GM12878 (cell line): ENCODE results near the gene PPRC1. TPM values are rescaled to one million over a fixed set of nuclear protein-coding genes. Genes with fewer than 3 reads are reported as not detected.
A peak's percentile ranks its signal among the peaks of the same experiment; 100 is the strongest.

Experiments used
- ATAC-seq: fragments of 200-7000 bp; cut with Tn5 transposase; 3 replicates; pipeline ENCODE4 v1.9.1; 2020; ENCODE audit warnings: mild to moderate bottlenecking, moderate library complexity
- BruUV-seq: library from RNA; stranded (reverse); fragments of 400-500 nt; replicated peaks from 2 replicates; lab custom pipeline; 2021; lab: Mats Ljungman, UMichigan
- CTCF ChIA-PET: fragments of 300-600 bp; sonication (Branson Sonifier 250); formaldehyde crosslinking; extraction: SDS; loops from one replicate; lab custom pipeline; 2021; ENCODE audit warnings: inconsistent platforms; lab: Yijun Ruan, JAX
- POLR2A ChIA-PET: fragments of 350-600 bp; formaldehyde crosslinking; extraction: SDS; loops from one replicate; lab custom pipeline; 2021; ENCODE audit warnings: inconsistent platforms; lab: Charles Lee
- RAD21 ChIA-PET: fragments of 300-600 bp; sonication (Branson Sonifier 250); formaldehyde crosslinking; loops from one replicate; lab custom pipeline; 2023; ENCODE audit warnings: antibody characterized with exemption; ENCODE audit not compliant: unreplicated experiment; lab: Charles Lee
- SMC1A ChIA-PET: fragments of 300-600 bp; sonication (Branson Sonifier 250); formaldehyde crosslinking; loops from one replicate; lab custom pipeline; 2023; ENCODE audit not compliant: unreplicated experiment, uncharacterized antibody; lab: Charles Lee
- DNase-seq: peaks from one replicate; pipeline ENCODE4 v3.0.0-alpha.2; 2011; ENCODE audit warnings: low read depth, low spot score
- FAIRE-seq: peaks from 3 replicates; lab custom pipeline; 2011; peaks lifted over from hg19 to GRCh38; lab: Jason Lieb, UNC
- H2AFZ ChIP-seq: 2 replicates; pipeline ENCODE4 v1.6.0; 2011; ENCODE audit warnings: low read depth, low read length, control low read depth; ENCODE audit not compliant: control insufficient read depth
- H3K27ac ChIP-seq: 2 replicates; pipeline ENCODE4 v1.5.1; 2011; ENCODE audit warnings: control low read depth; ENCODE audit not compliant: control insufficient read depth, insufficient read depth
- H3K27me3 ChIP-seq, 2 experiments: replicated peaks in 1 of 2; 2 replicates each; pipeline versions ENCODE4 v1.6.0 to v1.6.1; 2011; ENCODE audit warnings: low read length in 1 of 2; ENCODE audit not compliant: control insufficient read depth in 2 of 2, insufficient read depth in 2 of 2
- H3K36me3 ChIP-seq, 2 experiments: 2 replicates each; pipeline ENCODE4 v1.5.1; 2011; ENCODE audit warnings: low read length in 1 of 2; ENCODE audit not compliant: control insufficient read depth in 2 of 2, insufficient read depth in 2 of 2
- H3K4me1 ChIP-seq: 2 replicates; pipeline ENCODE4 v1.6.1; 2011; ENCODE audit warnings: mild to moderate bottlenecking, low read length, moderate library complexity, mixed read lengths; ENCODE audit not compliant: control insufficient read depth, insufficient read depth
- H3K4me2 ChIP-seq: 2 replicates; pipeline ENCODE4 v1.6.0; 2011; ENCODE audit warnings: control low read depth; ENCODE audit not compliant: control insufficient read depth, insufficient read depth
- H3K4me3 ChIP-seq: fragments of 200-600 bp; sonication (generic); 2 replicates; pipeline ENCODE4 v1.5.1; 2016
- H3K79me2 ChIP-seq: 2 replicates; pipeline ENCODE4 v1.6.0; 2011; ENCODE audit warnings: low read length; ENCODE audit not compliant: control insufficient read depth, insufficient read depth
- H3K9ac ChIP-seq: 2 replicates; pipeline ENCODE4 v1.8.0; 2011; ENCODE audit warnings: low read length, control low read depth, mixed read lengths; ENCODE audit not compliant: control insufficient read depth, insufficient read depth
- H3K9me3 ChIP-seq: replicated peaks from 3 replicates; pipeline ENCODE4 v1.5.1; 2011; ENCODE audit warnings: mild to moderate bottlenecking, low read length; ENCODE audit not compliant: control insufficient read depth, insufficient read depth
- H4K20me1 ChIP-seq: 2 replicates; pipeline ENCODE4 v1.6.0; 2011; ENCODE audit not compliant: control insufficient read depth, insufficient read depth
- CBX5 ChIP-seq: sonication (generic); IDR thresholded peaks from 2 replicates; pipeline ENCODE4 v1.6.1; 2016; ENCODE audit warnings: low read depth, moderate library complexity, mild to moderate bottlenecking, inconsistent platforms
- CHD1 ChIP-seq: IDR thresholded peaks from 2 replicates; pipeline ENCODE4 v1.6.1; 2012; ENCODE audit warnings: low read depth, low read length, improper control_type of control experiment
- E2F4 ChIP-seq: IDR thresholded peaks from 2 replicates; pipeline ENCODE4 v1.6.1; 2012; ENCODE audit warnings: low read depth, low read length, improper control_type of control experiment
- EGR1 ChIP-seq, 2 experiments: IDR thresholded peaks; 1 replicate in 1 of 2; 2 replicates in 1 of 2; pipeline ENCODE4 v1.6.1; 2011 to 2012; ENCODE audit warnings: low read depth in 2 of 2, low read length in 2 of 2, borderline replicate concordance in 1 of 2, mild to moderate bottlenecking in 1 of 2, moderate library complexity in 1 of 2
- HDAC2 ChIP-seq: fragments of 200-600 bp; sonication (generic); IDR thresholded peaks from 2 replicates; pipeline ENCODE4 v1.6.1; 2017
- HDAC6 ChIP-seq: fragments of 200-600 bp; sonication (generic); IDR thresholded peaks from one replicate; pipeline ENCODE4 v1.8.0; 2017; ENCODE audit warnings: antibody characterized with exemption; ENCODE audit not compliant: unreplicated experiment
- HDGF ChIP-seq: fragments of 450-650 bp; IDR thresholded peaks from 2 replicates; pipeline ENCODE4 v1.6.1; 2016; ENCODE audit warnings: antibody characterized with exemption
- MTA2 ChIP-seq: fragments of 450-650 bp; IDR thresholded peaks from 2 replicates; pipeline ENCODE4 v1.6.1; 2016; ENCODE audit warnings: low read depth, mild to moderate bottlenecking, moderate library complexity
- MTA3 ChIP-seq: IDR thresholded peaks from 2 replicates; pipeline ENCODE4 v1.6.1; 2012; ENCODE audit warnings: low read length, inconsistent platforms, borderline replicate concordance
- NFIC ChIP-seq: IDR thresholded peaks from 2 replicates; pipeline ENCODE4 v1.6.1; 2012; ENCODE audit warnings: low read depth, mild to moderate bottlenecking, inconsistent platforms, low read length, moderate library complexity
- PKNOX1 ChIP-seq: fragments of 450-650 bp; IDR thresholded peaks from 2 replicates; pipeline ENCODE4 v1.6.1; 2016; ENCODE audit warnings: mild to moderate bottlenecking
- RCOR1 ChIP-seq: conservative IDR thresholded peaks from 2 replicates; pipeline ENCODE4 v1.6.1; 2012; ENCODE audit warnings: low read depth, low read length, improper control_type of control experiment
- RFX5 ChIP-seq: IDR thresholded peaks from 2 replicates; pipeline ENCODE4 v1.6.1; 2011; ENCODE audit warnings: low read depth, low read length, improper control_type of control experiment
- SMARCA5 ChIP-seq: fragments of 450-650 bp; IDR thresholded peaks from 2 replicates; pipeline ENCODE4 v1.6.1; 2017; ENCODE audit warnings: mild to moderate bottlenecking
- SUPT20H ChIP-seq: IDR thresholded peaks from 2 replicates; pipeline ENCODE4 v1.6.1; 2011; ENCODE audit warnings: low read depth, mild to moderate bottlenecking, low read length, moderate library complexity, borderline replicate concordance; ENCODE audit not compliant: control insufficient read depth
- WGBS: methylation state at CpG from one replicate; pipeline ENCODE4 v1.1.6; 2016; ENCODE audit warnings: low lambda C conversion rate; ENCODE audit not compliant: insufficient replicate concordance, insufficient coverage; ENCODE audit errors: missing lambda C conversion rate; 5-methylcytosine and 5-hydroxymethylcytosine counted together
- in situ Hi-C: fragments of 300-500 bp; cut with MboI; formaldehyde crosslinking; loops from 9 replicates; pipeline ENCODE4 v1.14.3; 2018; ENCODE audit warnings: mixed read lengths
- intact Hi-C: fragments of 100-400 bp; cut with micrococcal nuclease; formaldehyde crosslinking; loops from one replicate; pipeline ENCODE4 v1.14.2; 2022; ENCODE audit not compliant: unreplicated experiment
- polyA plus RNA-seq, 11 experiments: library from polyadenylated mRNA; depleted of rRNA in 4 of 11; unstranded in 6 of 11; stranded (reverse) in 5 of 11; fragments of >200 nt; fragmentation: Nextera tagmentation in 4 of 11; fragmentation: Illumina TruSeq in 1 of 11; extraction: Ambion mirVana in 4 of 11; extraction: Trizol in 1 of 11; gene quantifications; 1 replicate in 1 of 11; 2 replicates in 10 of 11; pipeline versions ENCODE4 v1.2.1 to v1.2.3, GENCODE V29; 2011 to 2016; ENCODE audit warnings: inconsistent platforms in 2 of 11, missing spikeins in 2 of 11, low read depth in 1 of 11
- total RNA-seq, 4 experiments: library from RNA; depleted of rRNA in 3 of 4; stranded (reverse); fragments of >200 nt in 3 of 4; fragmentation: Illumina TruSeq in 1 of 4; extraction: Trizol in 1 of 4; gene quantifications; 2 replicates each; pipeline versions ENCODE4 v1.2.1 to v1.2.3, GENCODE V29; 2013 to 2021
- TF ChIP-seq, protein P1 (sequence below): fragments of 150-350 bp; IDR thresholded peaks from 2 replicates; pipeline ENCODE4 v1.6.1; 2014; ENCODE audit warnings: mild to moderate bottlenecking, low read depth, low read length

Gene PPRC1
- total and polyA plus RNA-seq, 10 of the 15 experiments (the other 5 are each of a cell fraction or from before 2014, with no cell fraction given): 13.1 to 69.8 (median 32.4) TPM

DNA sequence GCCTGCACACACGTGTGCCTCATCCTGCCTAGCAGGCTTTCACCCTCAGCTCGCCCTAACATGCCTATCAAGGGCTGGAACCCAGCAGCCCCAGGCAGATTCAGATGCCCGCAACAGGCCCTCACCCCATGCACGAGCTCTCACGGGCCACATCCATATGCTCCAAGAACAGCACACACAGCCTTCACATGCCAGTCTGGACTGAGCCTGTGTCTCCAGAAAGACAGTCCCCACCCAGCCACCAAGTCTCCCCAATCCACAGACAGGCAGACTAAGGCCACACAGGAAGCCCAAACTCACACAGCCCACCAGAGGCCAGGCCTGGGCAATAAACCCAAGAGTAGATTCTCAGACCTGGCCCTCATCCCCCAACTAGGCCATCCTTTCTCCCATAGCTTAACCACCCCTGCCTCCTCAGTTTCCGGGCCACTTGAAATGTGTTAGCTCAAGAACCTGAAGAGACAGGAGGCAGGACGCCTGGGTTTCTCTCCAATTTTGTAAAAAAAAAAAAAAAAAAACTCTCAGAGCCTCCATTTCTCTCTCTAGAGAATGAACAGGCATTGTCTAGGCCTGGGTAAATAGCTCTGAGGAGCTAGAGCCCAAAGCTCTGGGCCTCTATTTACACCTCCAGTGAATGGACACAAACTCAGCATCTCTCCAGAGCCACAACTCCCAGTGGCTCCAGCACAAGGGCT is 19.4 kb upstream of the PPRC1 start:
- ChIA-PET SMC1A (interaction anchor here (0.6 to 1.8 kb wide), 5 partner anchors 10 to 255 kb away, joined by 3 to 8 read pairs (median 4); partner anchors contain the start of gene PPRC1), CTCF (interaction anchor here (0.6 to 4.7 kb wide), 8 partner anchors 10 to 705 kb away, joined by 3 to 28 read pairs (median 3); no protein-coding TSS in a partner anchor), RAD21 (interaction anchor here (0.7 to 1.1 kb wide), 4 partner anchors 13 to 273 kb away, joined by 3 to 4 read pairs (median 3); partner anchors contain the start of gene ARMH3), POLR2A (interaction anchor here (0.6 to 1.9 kb wide), 13 partner anchors 12 to 1378 kb away, joined by 3 to 10 read pairs (median 4); partner anchors contain the start of genes HPS6 and NOLC1)
- 74% methylated on average over 7 of the region's 7 CpGs for WGBS
- no peak overlapping the region for H2AFZ ChIP-seq
- peak overlapping the region; percentile 89 for H3K9ac ChIP-seq
- intact Hi-C loops (no loop called here), in situ Hi-C loops (no loop called here)
- peaks cover 37% of the 10 kb centered on the region for H3K4me1 ChIP-seq
- H3K27me3 ChIP-seq: no peaks in the 10 kb centered on the region
- TSS peak; percentile 41 for BruUV-seq
- peak overlapping the region; percentile 94 for H3K4me2 ChIP-seq
- H4K20me1 ChIP-seq: no peaks in the 10 kb centered on the region
- peaks cover 20 to 25% of the 10 kb centered on the region in 2 experiments for H3K36me3 ChIP-seq
- H3K9me3 ChIP-seq: no peaks in the 10 kb centered on the region
- peak overlapping the region; percentile 69 for H3K27ac ChIP-seq
- no peak for ATAC-seq
- H3K4me3 ChIP-seq: peak overlapping the region; percentile 96
- no peak for DNase-seq
- FAIRE-seq: no peak
- peaks cover 63% of the 10 kb centered on the region for H3K79me2 ChIP-seq
- no peak for TF ChIP-seq E2F4
- TF ChIP-seq RCOR1: no peak
- TF ChIP-seq CHD1: no peak
- no peak for TF ChIP-seq RFX5
- TF ChIP-seq PKNOX1: no peak
- TF ChIP-seq HDGF: no peak
- no peak for TF ChIP-seq SUPT20H
- TF ChIP-seq EGR1 (IDR thresholded peaks at IDR 0.05; ENCODE audit: borderline replicate concordance in 1 of 2, low read depth in 2 of 2, low read length in 2 of 2): no peak
- TF ChIP-seq CBX5: no peak
- TF ChIP-seq HDAC6: no peak
- TF ChIP-seq NFIC: no peak
- TF ChIP-seq SMARCA5: peak; percentile 46; the same call in 1 of the 2 replicates
- no peak for TF ChIP-seq MTA3
- TF ChIP-seq MTA2: no peak
- TF ChIP-seq HDAC2: no peak
- TF ChIP-seq, protein P1, sequence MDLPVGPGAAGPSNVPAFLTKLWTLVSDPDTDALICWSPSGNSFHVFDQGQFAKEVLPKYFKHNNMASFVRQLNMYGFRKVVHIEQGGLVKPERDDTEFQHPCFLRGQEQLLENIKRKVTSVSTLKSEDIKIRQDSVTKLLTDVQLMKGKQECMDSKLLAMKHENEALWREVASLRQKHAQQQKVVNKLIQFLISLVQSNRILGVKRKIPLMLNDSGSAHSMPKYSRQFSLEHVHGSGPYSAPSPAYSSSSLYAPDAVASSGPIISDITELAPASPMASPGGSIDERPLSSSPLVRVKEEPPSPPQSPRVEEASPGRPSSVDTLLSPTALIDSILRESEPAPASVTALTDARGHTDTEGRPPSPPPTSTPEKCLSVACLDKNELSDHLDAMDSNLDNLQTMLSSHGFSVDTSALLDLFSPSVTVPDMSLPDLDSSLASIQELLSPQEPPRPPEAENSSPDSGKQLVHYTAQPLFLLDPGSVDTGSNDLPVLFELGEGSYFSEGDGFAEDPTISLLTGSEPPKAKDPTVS: no peak
